ENCODE results near the gene MIER2.

DNA sequence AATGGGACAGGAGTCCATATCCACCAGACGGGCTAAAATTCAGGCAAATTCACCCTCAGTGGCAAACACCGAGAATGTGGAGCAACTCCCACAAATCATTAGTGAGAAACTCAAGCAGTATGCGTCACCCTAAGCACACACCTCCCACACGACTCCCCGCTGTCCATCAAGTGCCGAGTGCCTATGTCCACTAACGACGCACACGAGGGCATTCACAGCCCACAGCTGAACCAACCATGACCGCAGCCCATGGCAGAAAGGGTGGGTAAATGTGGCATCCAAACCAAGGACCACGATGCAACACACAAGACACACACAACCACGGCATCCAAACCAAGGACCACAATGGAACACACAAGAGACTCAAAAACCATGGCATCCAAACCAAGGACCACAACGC lies 22.0 kb downstream of the MIER2 start:
- TF ChIP-seq, protein P1, sequence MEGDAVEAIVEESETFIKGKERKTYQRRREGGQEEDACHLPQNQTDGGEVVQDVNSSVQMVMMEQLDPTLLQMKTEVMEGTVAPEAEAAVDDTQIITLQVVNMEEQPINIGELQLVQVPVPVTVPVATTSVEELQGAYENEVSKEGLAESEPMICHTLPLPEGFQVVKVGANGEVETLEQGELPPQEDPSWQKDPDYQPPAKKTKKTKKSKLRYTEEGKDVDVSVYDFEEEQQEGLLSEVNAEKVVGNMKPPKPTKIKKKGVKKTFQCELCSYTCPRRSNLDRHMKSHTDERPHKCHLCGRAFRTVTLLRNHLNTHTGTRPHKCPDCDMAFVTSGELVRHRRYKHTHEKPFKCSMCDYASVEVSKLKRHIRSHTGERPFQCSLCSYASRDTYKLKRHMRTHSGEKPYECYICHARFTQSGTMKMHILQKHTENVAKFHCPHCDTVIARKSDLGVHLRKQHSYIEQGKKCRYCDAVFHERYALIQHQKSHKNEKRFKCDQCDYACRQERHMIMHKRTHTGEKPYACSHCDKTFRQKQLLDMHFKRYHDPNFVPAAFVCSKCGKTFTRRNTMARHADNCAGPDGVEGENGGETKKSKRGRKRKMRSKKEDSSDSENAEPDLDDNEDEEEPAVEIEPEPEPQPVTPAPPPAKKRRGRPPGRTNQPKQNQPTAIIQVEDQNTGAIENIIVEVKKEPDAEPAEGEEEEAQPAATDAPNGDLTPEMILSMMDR (IDR thresholded peaks at IDR 0.05), result no peak
- no peak for TF ChIP-seq POLR2AphosphoS5 (IDR thresholded peaks at IDR 0.05)

All from stomach (tissue), 4 donors.